GM21381 (cell line): ENCODE data around the gene C11orf24.
A peak's percentile ranks its signal among the peaks of the same experiment; 100 is the strongest.

Source experiments
- ATAC-seq: cut with Tn5 transposase; IDR thresholded peaks from one replicate; pipeline ENCODE4 v1.9.1; 2021; ENCODE audit warnings: mild to moderate bottlenecking, moderate library complexity; ENCODE audit not compliant: unreplicated experiment

The C11orf24 gene

GRCh38 chr11:68212421-68213134, 59.2 kb downstream of the C11orf24 start:
- peak; percentile 51 for ATAC-seq

DNA sequence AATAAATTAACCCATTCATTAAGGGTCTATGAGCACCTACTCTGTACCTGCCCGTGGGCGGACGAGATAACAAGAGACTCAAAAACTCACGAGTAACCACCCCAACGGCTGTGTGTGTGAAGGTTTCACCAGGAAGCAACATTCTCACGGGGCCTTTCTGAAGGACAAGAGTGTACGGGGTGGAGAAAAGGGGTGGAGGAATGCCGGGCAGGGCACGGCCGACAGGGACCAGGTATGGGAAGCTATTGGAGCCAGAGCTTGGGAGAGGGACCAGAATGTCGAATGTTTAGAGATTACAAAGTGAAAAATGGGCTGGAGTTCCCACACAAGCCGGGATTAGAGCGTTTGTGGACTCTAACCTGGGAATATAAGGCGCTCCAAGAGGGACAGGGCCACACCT, 60.2 kb downstream of the C11orf24 start:
- ATAC-seq = no peak
